Naive thymus-derived CD4-positive, alpha-beta T cell (primary cell): ENCODE measurements around the gene PSMB10. TPM values are rescaled to one million over a fixed set of nuclear protein-coding genes. Genes with fewer than 3 reads are reported as not detected.
A peak's percentile ranks its signal among the peaks of the same experiment; 100 is the strongest.

Experiments
- ATAC-seq: fragments of 150-1000 bp; cut with Tn5 transposase; 2 replicates; pipeline ENCODE4 v1.10.0; 2021; ENCODE audit warnings: mild to moderate bottlenecking, moderate library complexity
- CTCF ChIA-PET: fragments of 350-600 bp; sonication (Branson Sonifier 250); formaldehyde crosslinking; loops from one replicate; lab custom pipeline; 2021; ENCODE audit warnings: antibody characterized with exemption; lab: Charles Lee
- POLR2A ChIA-PET: fragments of 350-600 bp; sonication (Branson Sonifier 250); formaldehyde crosslinking; loops from one replicate; lab custom pipeline; 2021; ENCODE audit warnings: antibody characterized with exemption, inconsistent platforms; lab: Charles Lee
- DNase-seq, 9 donors: peaks; one replicate each; pipeline versions ENCODE4 v3.0.0 to v3.0.0-alpha.2; 2020 to 2022; ENCODE audit warnings: mixed read lengths in 1 of 9
- H3K27ac ChIP-seq: one replicate; pipeline ENCODE4 v1.7.0; 2013; ENCODE audit warnings: mild to moderate bottlenecking, low read depth, low read length, moderate library complexity
- H3K27me3 ChIP-seq, 2 donors: one replicate each; pipeline ENCODE4 v1.7.0; 2013; ENCODE audit warnings: low read length in 2 of 2, mild to moderate bottlenecking in 2 of 2, moderate library complexity in 2 of 2; ENCODE audit not compliant: control insufficient read depth in 2 of 2, insufficient read depth in 2 of 2
- H3K36me3 ChIP-seq, 3 experiments: 1 replicate in 2 of 3; 2 replicates in 1 of 3; pipeline ENCODE4 v1.7.0; 2013; ENCODE audit warnings: low read length in 3 of 3, mild to moderate bottlenecking in 3 of 3, moderate library complexity in 1 of 3; ENCODE audit not compliant: insufficient read depth in 3 of 3, control insufficient read depth in 2 of 3
- H3K4me1 ChIP-seq, 2 donors: one replicate each; pipeline ENCODE4 v1.7.0; 2013; ENCODE audit warnings: low read length in 2 of 2, mild to moderate bottlenecking in 2 of 2, moderate library complexity in 1 of 2; ENCODE audit not compliant: control insufficient read depth in 2 of 2, insufficient read depth in 2 of 2
- H3K4me3 ChIP-seq: 2 replicates; pipeline ENCODE4 v1.7.0; 2013; ENCODE audit warnings: mild to moderate bottlenecking, low read length
- H3K9me3 ChIP-seq, 3 experiments: 1 replicate in 2 of 3; 2 replicates in 1 of 3; pipeline ENCODE4 v1.7.0; 2013; ENCODE audit warnings: low read length in 3 of 3; ENCODE audit not compliant: control insufficient read depth in 2 of 3
- H3K27ac Mint-ChIP-seq, 9 donors: one replicate each; pipeline ENCODE4 v1.8.0; 2020 to 2022; ENCODE audit warnings: mixed read lengths in 9 of 9, mild to moderate bottlenecking in 8 of 9, moderate library complexity in 5 of 9, inconsistent platforms in 2 of 9
- H3K27me3 Mint-ChIP-seq, 5 donors: one replicate each; pipeline ENCODE4 v1.8.0; 2021 to 2022; ENCODE audit warnings: mixed read lengths in 5 of 5, mild to moderate bottlenecking in 1 of 5
- H3K36me3 Mint-ChIP-seq, 5 donors: one replicate each; pipeline ENCODE4 v1.8.0; 2020 to 2022; ENCODE audit warnings: mixed read lengths in 5 of 5, mild to moderate bottlenecking in 3 of 5, inconsistent platforms in 1 of 5
- H3K4me1 Mint-ChIP-seq, 7 donors: one replicate each; pipeline ENCODE4 v1.8.0; 2020 to 2022; ENCODE audit warnings: mixed read lengths in 7 of 7, mild to moderate bottlenecking in 3 of 7, inconsistent platforms in 1 of 7
- H3K4me3 Mint-ChIP-seq, 10 donors: one replicate each; pipeline ENCODE4 v1.8.0; 2020 to 2022; ENCODE audit warnings: mild to moderate bottlenecking in 10 of 10, mixed read lengths in 10 of 10, moderate library complexity in 6 of 10, inconsistent platforms in 2 of 10
- H3K9me3 Mint-ChIP-seq, 11 donors: one replicate each; pipeline ENCODE4 v1.8.0; 2020 to 2022; ENCODE audit warnings: mixed read lengths in 11 of 11, mild to moderate bottlenecking in 4 of 11, inconsistent platforms in 1 of 11, moderate library complexity in 1 of 11
- intact Hi-C, 2 donors: fragments of 100-400 bp; cut with micrococcal nuclease; formaldehyde crosslinking; loops; one replicate each; pipeline ENCODE4 v1.15.1; 2023
- polyA plus RNA-seq, 2 donors: library from polyadenylated mRNA; unstranded; fragments of 300-500 nt; fragmentation: Illumina TruSeq; gene quantifications; one replicate each; pipeline ENCODE4 v1.2.3, GENCODE V29; 2021
- total RNA-seq, 6 experiments: library from RNA in 5 of 6; stranded (reverse) in 5 of 6; gene quantifications; 1 replicate in 5 of 6; 2 replicates in 1 of 6; pipeline ENCODE4 v1.2.3 and lab custom pipeline; 2021 to 2026

The PSMB10 gene
- total and polyA plus RNA-seq, 7 experiments from 2014 or later: 101 to 542 (median 144) TPM

- Mint-ChIP-seq H3K27ac (peak within 1 kb of the TSS; percentile 89 to 95 (median 93)), H3K4me1 (peaks cover 20 to 42% (median 29%) of the 10 kb centered on the region in 7 donors), H3K27me3 (no peaks in the 10 kb centered on the region), H3K4me3 (peak within 1 kb of the TSS; percentile 86 to 100 (median 97)), H3K36me3 (no peaks in the 10 kb centered on the region), H3K9me3 (peaks cover 0 to 2% (median 0%) of the 10 kb centered on the region in 11 donors)
- Histone ChIP-seq H3K4me3 (peak within 1 kb of the TSS; percentile 88), H3K27me3 (no peaks in the 10 kb centered on the region), H3K27ac (peak within 1 kb of the TSS; percentile 81), H3K9me3 (no peaks in the 10 kb centered on the region), H3K36me3 (no peaks in the 10 kb centered on the region), H3K4me1 (peaks cover 10 to 14% of the 10 kb centered on the region in 2 donors)
- DNase-seq (peak; percentile 74 to 96 (median 81)), ATAC-seq (peak; percentile 97)
- intact Hi-C loops: loop anchor here (1.0 to 2.0 kb wide), 6 partner anchors 14 to 75 kb away; partner anchors contain the start of genes DDX28 (in 1 of the 2), DUS2 (in 1 of the 2) and PSKH1 (in 1 of the 2)
- CTCF ChIA-PET: no interaction called here
- POLR2A ChIA-PET: interaction anchor here (0.5 to 3.5 kb wide), 11 partner anchors 12 to 154 kb away, joined by 3 to 17 read pairs (median 5); partner anchors contain the start of genes DPEP2 and PSMB10
Measured at GRCh38 chr16:67968400-67969253, 32.0 kb upstream of the PSMB10 start, which contains the start of gene SLC12A4. TSS of gene SLC12A4 (minus strand) at chr16:67968637. CDS start at chr16:67968553, 84 bp downstream.

GRCh38 chr16:67967958-67968399, 31.3 kb upstream of the PSMB10 start:
- H3K4me1 ChIP-seq: peaks cover 10 to 14% of the 10 kb centered on the region in 2 donors
- H3K27ac ChIP-seq: peak overlapping the region; percentile 81
- H3K4me1 Mint-ChIP-seq: peaks cover 20 to 43% (median 29%) of the 10 kb centered on the region in 7 donors

GRCh38 chr16:67967183-67967957, 30.7 kb upstream of the PSMB10 start:
- peak in 5 of 9 donors; percentile 5 to 36 (median 10) for DNase-seq
- Histone ChIP-seq H3K4me1 (peaks cover 10 to 14% of the 10 kb centered on the region in 2 donors), H3K36me3 (peaks cover 0 to 7% (median 0%) of the 10 kb centered on the region in 3 experiments), H3K27ac (peak overlapping the region; percentile 81), H3K4me3 (peak overlapping the region; percentile 88), H3K27me3 (no peaks in the 10 kb centered on the region), H3K9me3 (no peaks in the 10 kb centered on the region)
- ChIA-PET POLR2A (interaction anchor here (0.6 to 3.5 kb wide), 7 partner anchors 14 to 73 kb away, joined by 3 to 17 read pairs (median 3); partner anchors contain the start of genes DPEP2 and PSMB10), CTCF (interaction anchor here (1.7 kb wide), 1 partner anchor 26 kb away, joined by 7 read pairs; no protein-coding TSS in a partner anchor)
- peak overlapping the region; percentile 86 to 100 (median 96) for H3K4me3 Mint-ChIP-seq
- no peaks in the 10 kb centered on the region for H3K27me3 Mint-ChIP-seq
- ATAC-seq: no peak
- peaks cover 0 to 7% (median 0%) of the 10 kb centered on the region in 5 donors for H3K36me3 Mint-ChIP-seq
- peaks cover 20 to 46% (median 29%) of the 10 kb centered on the region in 7 donors for H3K4me1 Mint-ChIP-seq
- H3K27ac Mint-ChIP-seq: peak overlapping the region; percentile 79 to 95 (median 93)
- H3K9me3 Mint-ChIP-seq: peaks cover 0 to 2% (median 0%) of the 10 kb centered on the region in 11 donors
- intact Hi-C loops: no loop called here

More at GRCh38 chr16:67967958-67968399, 31.3 kb upstream of the PSMB10 start:
- no peaks in the 10 kb centered on the region for H3K9me3 ChIP-seq
- intact Hi-C loops: loop anchor here (1.0 to 2.0 kb wide), 6 partner anchors 15 to 75 kb away; partner anchors contain the start of genes DDX28 (in 1 of the 2), DUS2 (in 1 of the 2) and PSKH1 (in 1 of the 2)
- H3K4me3 ChIP-seq: peak overlapping the region; percentile 88
- ChIA-PET POLR2A (interaction anchor here (0.6 to 3.5 kb wide), 5 partner anchors 15 to 74 kb away, joined by 3 to 17 read pairs (median 3); partner anchors contain the start of gene PSMB10), CTCF (no interaction called here)
- H3K9me3 Mint-ChIP-seq: peaks cover 0 to 2% (median 0%) of the 10 kb centered on the region in 11 donors
- H3K36me3 ChIP-seq: peaks cover 0 to 1% (median 0%) of the 10 kb centered on the region in 3 experiments
- H3K36me3 Mint-ChIP-seq: peaks cover 0 to under 1% (median 0%) of the 10 kb centered on the region in 5 donors
- peak overlapping the region; percentile 86 to 100 (median 96) for H3K4me3 Mint-ChIP-seq
- H3K27me3 ChIP-seq: no peaks in the 10 kb centered on the region
- peak overlapping the region; percentile 79 to 95 (median 93) for H3K27ac Mint-ChIP-seq
- H3K27me3 Mint-ChIP-seq: no peaks in the 10 kb centered on the region
- ATAC-seq (peak; percentile 13), DNase-seq (peak in 6 of 9 donors; percentile 2 to 65 (median 22))

- Mint-ChIP-seq H3K9me3 (peaks cover 0 to 2% (median 0%) of the 10 kb centered on the region in 11 donors), H3K4me1 (peaks cover 20 to 46% (median 29%) of the 10 kb centered on the region in 7 donors), H3K27me3 (no peaks in the 10 kb centered on the region), H3K36me3 (peaks cover 0 to 11% (median 0%) of the 10 kb centered on the region in 5 donors), H3K4me3 (peak overlapping the region; percentile 86 to 100 (median 96)), H3K27ac (peak overlapping the region in 7 of 9 donors; percentile 63 to 95 (median 82))
- POLR2A ChIA-PET: interaction anchor here (0.8 to 1.4 kb wide), 6 partner anchors 10 to 33 kb away, joined by 3 to 4 read pairs (median 4); partner anchors contain the start of genes DPEP2 and PSMB10
- ATAC-seq (no peak), DNase-seq (no peak)
- no peak overlapping the region for H3K27ac ChIP-seq
- H3K27me3 ChIP-seq: no peaks in the 10 kb centered on the region
- H3K36me3 ChIP-seq: peaks cover 0 to 13% (median 0%) of the 10 kb centered on the region in 3 experiments
- H3K4me3 ChIP-seq: peak overlapping the region; percentile 88
- intact Hi-C loops: no loop called here
- H3K4me1 ChIP-seq: peaks cover 10 to 14% of the 10 kb centered on the region in 2 donors
- CTCF ChIA-PET: interaction anchor here (1.7 kb wide), 1 partner anchor 25 kb away, joined by 7 read pairs; no protein-coding TSS in a partner anchor
- H3K9me3 ChIP-seq: no peaks in the 10 kb centered on the region
Measured at GRCh38 chr16:67966549-67967182, 30.0 kb upstream of the PSMB10 start.

GRCh38 chr16:67965668-67966548, 29.3 kb upstream of the PSMB10 start:
- peaks cover 20 to 46% (median 29%) of the 10 kb centered on the region in 7 donors for H3K4me1 Mint-ChIP-seq
- H3K27me3 ChIP-seq: no peaks in the 10 kb centered on the region
- POLR2A ChIA-PET: interaction anchor here (0.6 to 1.6 kb wide), 8 partner anchors 9 to 40 kb away, joined by 3 to 4 read pairs (median 4); partner anchors contain the start of genes DPEP2, LCAT and PSMB10

More at GRCh38 chr16:67965668-67966548, 29.3 kb upstream of the PSMB10 start:
- H3K9me3 ChIP-seq: no peaks in the 10 kb centered on the region
- CTCF ChIA-PET: interaction anchor here (1.7 kb wide), 1 partner anchor 25 kb away, joined by 7 read pairs; no protein-coding TSS in a partner anchor
- Mint-ChIP-seq H3K27ac (peak overlapping the region in 1 of 9 donors; percentile 63), H3K4me3 (peak overlapping the region in 4 of 10 donors; percentile 5 to 98 (median 48)), H3K36me3 (peaks cover 0 to 14% (median 3%) of the 10 kb centered on the region in 5 donors), H3K27me3 (no peaks in the 10 kb centered on the region), H3K9me3 (peaks cover 0 to 2% (median 0%) of the 10 kb centered on the region in 11 donors)
- peaks cover 10 to 14% of the 10 kb centered on the region in 2 donors for H3K4me1 ChIP-seq
- peaks cover 0 to 21% (median 2%) of the 10 kb centered on the region in 3 experiments for H3K36me3 ChIP-seq
- ATAC-seq: no peak
- intact Hi-C loops: no loop called here
- no peak overlapping the region for H3K4me3 ChIP-seq
- DNase-seq: no peak
- no peak overlapping the region for H3K27ac ChIP-seq
